ENCODE results near the gene ZSCAN16.
"Not testable (repeated sequence)": the region's sequence is repeated elsewhere in the genome, so short reads cannot be mapped to it uniquely, and the experiment has no call there.

The ZSCAN16 gene
- 6.9 to 16.0 (median 10.1) reads per million in 9 experiments for total RNA-seq

DNA sequence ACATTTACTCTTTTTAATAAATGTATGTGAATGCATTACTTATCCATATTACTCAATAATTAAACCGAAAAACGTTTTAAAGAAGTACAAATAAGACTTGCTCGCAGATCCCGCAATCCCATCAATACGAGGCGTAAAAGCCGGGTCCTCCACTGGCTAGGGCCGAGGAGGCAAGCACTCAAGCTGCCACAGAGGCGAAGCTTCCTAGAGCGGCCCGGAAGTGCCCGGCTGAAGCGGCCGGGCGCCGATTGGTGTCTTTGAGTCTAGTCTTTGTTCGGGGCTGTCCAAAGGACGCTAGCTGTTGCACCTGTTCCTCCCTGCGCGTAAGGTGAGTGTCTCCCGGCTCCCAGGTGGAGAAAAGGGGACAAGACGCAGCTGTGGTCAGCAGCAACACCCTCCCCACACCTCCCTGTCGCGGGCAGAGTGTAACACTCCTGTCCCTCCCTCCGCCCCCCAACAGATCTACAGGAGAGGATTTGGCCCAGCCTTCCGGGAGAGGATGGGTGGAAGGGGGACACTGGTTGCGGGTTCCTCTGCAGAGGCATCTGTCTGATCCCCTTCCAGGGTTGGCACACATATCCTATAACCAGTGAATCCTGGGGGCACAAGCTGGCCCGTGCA, at the start of gene ZSCAN16:
Gene ZSCAN16 (plus strand): TSS at position 260 of the 621 bp plus-strand sequence. CDS start 835 bp downstream, outside the sequence.
- Mint-ChIP-seq H3K27me3 (no peaks in the 10 kb centered on the region), H3K4me1 (ENCODE audit: low read depth in 2 of 2) (peaks cover 26 to 48% of the 10 kb centered on the region in 2 donors), H3K27ac (peak within 1 kb of the TSS; percentile 96 to 97), H3K9me3 (no peaks in the 10 kb centered on the region), H3K36me3 (ENCODE audit: insufficient read depth) (peaks cover 38% of the 10 kb centered on the region), H3K4me3 (peak within 1 kb of the TSS; percentile 92)
- ATAC-seq (replicated peaks) (peak; percentile 86), DNase-seq (peak; percentile 68 to 77 (median 69))

- Mint-ChIP-seq H3K9me3 (no peaks in the 10 kb centered on the region), H3K36me3 (ENCODE audit: insufficient read depth) (peaks cover 26% of the 10 kb centered on the region), H3K4me1 (ENCODE audit: low read depth in 2 of 2) (peaks cover 15 to 25% of the 10 kb centered on the region in 2 donors), H3K27ac (no peak overlapping the region), H3K27me3 (peaks cover 0 to 6% of the 10 kb centered on the region in 2 donors), H3K4me3 (no peak overlapping the region)
- ATAC-seq (replicated peaks): no peak
- no peak for DNase-seq
These were observed 46.4 kb upstream of the ZSCAN16 start for GRCh38 chr6:28078050-28078449.

DNA sequence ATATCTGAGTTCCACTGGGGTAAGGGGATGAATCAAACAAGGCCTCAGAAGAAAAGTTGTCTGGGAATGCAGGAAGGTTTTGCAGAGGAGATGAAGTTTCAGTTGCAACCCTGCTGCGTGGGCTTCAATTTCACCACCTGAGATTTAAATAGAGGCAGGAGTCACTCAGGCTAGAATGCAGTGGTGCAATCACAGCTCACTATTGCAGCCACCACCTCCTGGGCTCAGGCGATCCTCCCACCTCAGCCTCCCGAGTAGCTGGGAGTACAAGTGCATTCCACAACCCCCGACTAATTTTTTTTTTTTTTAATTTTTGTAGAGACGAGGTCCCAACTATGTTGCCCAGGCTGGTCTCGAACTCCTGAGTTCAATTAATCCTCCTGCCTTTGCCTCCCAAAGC, 45.6 kb upstream of the ZSCAN16 start:
- no peak for DNase-seq
- ATAC-seq (replicated peaks): no peak
- no peaks in the 10 kb centered on the region for H3K9me3 Mint-ChIP-seq
- H3K27me3 Mint-ChIP-seq: peaks cover 0 to 1% of the 10 kb centered on the region in 2 donors
- peak overlapping the region in 1 of 2 donors; percentile 96 for H3K27ac Mint-ChIP-seq
- peaks cover 26% of the 10 kb centered on the region for H3K36me3 Mint-ChIP-seq (ENCODE audit: insufficient read depth)
- peaks cover 15 to 25% of the 10 kb centered on the region in 2 donors for H3K4me1 Mint-ChIP-seq (ENCODE audit: low read depth in 2 of 2)
- peak overlapping the region in 1 of 2 donors; percentile 94 for H3K4me3 Mint-ChIP-seq

DNA sequence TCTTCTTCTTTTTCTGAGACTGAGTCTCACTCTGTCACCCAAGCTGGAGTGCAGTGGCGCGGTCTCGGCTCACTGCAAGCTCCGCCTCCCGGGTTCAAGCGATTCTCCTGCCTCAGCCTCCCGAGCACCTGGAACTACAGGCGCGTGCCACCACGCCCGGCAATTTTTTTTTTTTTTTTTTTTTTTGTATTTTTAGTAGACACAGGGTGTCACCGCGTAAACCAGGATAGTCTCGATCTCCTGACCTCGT, 44.1 kb upstream of the ZSCAN16 start, which contains the start of gene ZNF165:
Gene ZNF165 (plus strand): TSS at position 188 of the 250 bp plus-strand sequence. CDS start 4,913 bp downstream, outside the sequence.
- peaks cover 26% of the 10 kb centered on the region for H3K36me3 Mint-ChIP-seq (ENCODE audit: insufficient read depth)

GRCh38 chr6:28080631-28081485, 43.6 kb upstream of the ZSCAN16 start:
- ATAC-seq (replicated peaks) (peak; percentile 79), DNase-seq (peak; percentile 90 to 95 (median 91))
- Mint-ChIP-seq H3K36me3 (ENCODE audit: insufficient read depth) (peaks cover 26% of the 10 kb centered on the region), H3K4me1 (ENCODE audit: low read depth in 2 of 2) (peaks cover 15 to 25% of the 10 kb centered on the region in 2 donors), H3K9me3 (no peaks in the 10 kb centered on the region), H3K27me3 (no peaks in the 10 kb centered on the region), H3K4me3 (peak overlapping the region; percentile 94), H3K27ac (peak overlapping the region; percentile 96 to 99)

More for the DNA sequence above, 44.1 kb upstream of the ZSCAN16 start, which contains the start of gene ZNF165:
- not testable (repeated sequence) for H3K9me3 Mint-ChIP-seq, H3K27me3 Mint-ChIP-seq
- Mint-ChIP-seq H3K27ac (peak within 1 kb of the TSS; percentile 96 to 99), H3K4me3 (peak within 1 kb of the TSS; percentile 94), H3K4me1 (ENCODE audit: low read depth in 2 of 2) (peaks cover 15 to 25% of the 10 kb centered on the region in 2 donors)
- peak in 1 of 3 experiments; percentile 20 for DNase-seq
- ATAC-seq (replicated peaks): peak; percentile 17

DNA sequence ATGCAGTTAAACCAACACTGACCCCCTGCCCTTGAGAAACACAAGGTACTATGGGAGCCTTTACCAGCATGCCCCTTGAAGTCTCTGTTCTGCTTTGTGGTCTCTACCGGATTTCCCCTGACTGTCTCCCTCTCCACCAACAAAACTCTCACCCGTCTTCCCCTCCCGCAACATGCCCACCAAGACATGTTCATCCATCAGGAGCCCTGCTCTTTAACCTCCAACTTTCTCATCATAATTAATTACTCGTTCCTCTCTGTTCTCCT, 43.0 kb upstream of the ZSCAN16 start:
- DNase-seq: peak in 1 of 3 experiments; percentile 45
- Mint-ChIP-seq H3K9me3 (no peaks in the 10 kb centered on the region), H3K27me3 (no peaks in the 10 kb centered on the region), H3K4me1 (ENCODE audit: low read depth in 2 of 2) (peaks cover 15 to 25% of the 10 kb centered on the region in 2 donors), H3K4me3 (peak overlapping the region; percentile 94), H3K36me3 (ENCODE audit: insufficient read depth) (peaks cover 26% of the 10 kb centered on the region), H3K27ac (peak overlapping the region; percentile 96 to 99)
- ATAC-seq (replicated peaks): peak; percentile 67

GRCh38 chr6:28082939-28083338, 41.5 kb upstream of the ZSCAN16 start:
- H3K27me3 Mint-ChIP-seq: no peaks in the 10 kb centered on the region
- no peak for ATAC-seq (replicated peaks)
- H3K4me1 Mint-ChIP-seq (ENCODE audit: low read depth in 2 of 2): peaks cover 15 to 25% of the 10 kb centered on the region in 2 donors
- H3K36me3 Mint-ChIP-seq (ENCODE audit: insufficient read depth): peaks cover 26% of the 10 kb centered on the region
- H3K27ac Mint-ChIP-seq: peak overlapping the region in 1 of 2 donors; percentile 96
- no peak for DNase-seq
- H3K4me3 Mint-ChIP-seq: no peak overlapping the region
- no peaks in the 10 kb centered on the region for H3K9me3 Mint-ChIP-seq

- Mint-ChIP-seq H3K4me1 (ENCODE audit: low read depth in 2 of 2) (no peaks in the 10 kb centered on the region), H3K9me3 (peaks cover 0 to 6% of the 10 kb centered on the region in 2 donors), H3K27me3 (peaks cover 0 to 13% of the 10 kb centered on the region in 2 donors), H3K4me3 (no peak overlapping the region), H3K36me3 (ENCODE audit: insufficient read depth) (no peaks in the 10 kb centered on the region), H3K27ac (no peak overlapping the region)
- ATAC-seq (replicated peaks) (no peak), DNase-seq (no peak)
These were observed 35.4 kb upstream of the ZSCAN16 start for GRCh38 chr6:28089054-28089453.

- Mint-ChIP-seq H3K27ac (no peak overlapping the region), H3K4me3 (no peak overlapping the region), H3K36me3 (ENCODE audit: insufficient read depth) (no peaks in the 10 kb centered on the region), H3K9me3 (peaks cover 0 to 6% of the 10 kb centered on the region in 2 donors), H3K4me1 (ENCODE audit: low read depth in 2 of 2) (no peaks in the 10 kb centered on the region), H3K27me3 (peaks cover 0 to 21% of the 10 kb centered on the region in 2 donors)
- no peak for ATAC-seq (replicated peaks)
- no peak for DNase-seq
These were observed 33.4 kb upstream of the ZSCAN16 start for GRCh38 chr6:28090917-28091586.

DNA sequence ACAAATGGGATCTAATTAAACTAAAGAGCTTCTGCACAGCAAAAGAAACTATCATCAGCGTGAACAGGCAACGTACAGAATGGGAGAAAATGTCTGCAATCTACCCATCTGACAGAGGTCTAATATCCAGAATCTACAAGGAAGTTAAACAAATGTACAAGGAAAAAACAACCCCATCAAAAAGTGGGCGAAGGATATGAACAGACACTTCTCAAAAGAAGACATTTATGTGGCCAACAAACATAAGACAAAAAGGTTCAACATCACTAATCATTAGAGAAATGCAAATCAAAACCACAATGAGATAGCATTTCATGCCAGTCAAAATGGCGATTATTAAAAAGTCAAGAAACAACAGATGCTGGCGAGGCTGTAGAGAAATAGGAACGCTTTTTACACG, 22.2 kb upstream of the ZSCAN16 start:
- Mint-ChIP-seq H3K36me3 (ENCODE audit: insufficient read depth) (peaks cover 11% of the 10 kb centered on the region), H3K4me1 (ENCODE audit: low read depth in 2 of 2) (peaks cover 11 to 12% of the 10 kb centered on the region in 2 donors), H3K27me3 (peaks cover 26% of the 10 kb centered on the region in 2 donors)
- DNase-seq; ATAC-seq (replicated peaks); H3K4me3 Mint-ChIP-seq; H3K9me3 Mint-ChIP-seq; H3K27ac Mint-ChIP-seq: not testable (repeated sequence)

DNA sequence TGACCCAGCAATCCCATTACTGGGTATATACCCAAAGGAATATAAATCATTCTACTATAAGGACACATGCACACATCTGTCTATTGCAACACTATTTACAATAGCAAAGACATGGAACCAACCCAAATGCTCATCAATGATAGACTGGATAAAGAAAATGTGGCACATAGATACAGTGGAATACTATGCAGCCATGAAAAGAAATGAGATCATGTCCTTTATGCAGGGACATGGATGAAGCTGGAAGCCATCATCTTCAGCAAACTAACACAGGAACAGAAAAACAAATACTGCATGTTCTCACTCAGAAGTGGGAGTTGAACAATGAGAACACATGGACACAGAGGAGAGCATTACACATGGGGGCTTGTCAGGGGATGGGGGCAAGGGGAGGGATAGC, 21.7 kb upstream of the ZSCAN16 start:
- H3K27ac Mint-ChIP-seq; H3K9me3 Mint-ChIP-seq; ATAC-seq (replicated peaks); DNase-seq: not testable (repeated sequence)
- Mint-ChIP-seq H3K4me1 (ENCODE audit: low read depth in 2 of 2) (peaks cover 11 to 12% of the 10 kb centered on the region in 2 donors), H3K36me3 (ENCODE audit: insufficient read depth) (peaks cover 11% of the 10 kb centered on the region), H3K4me3 (peak overlapping the region in 1 of 2 donors; percentile 37), H3K27me3 (peaks cover 26% of the 10 kb centered on the region in 2 donors)

DNA sequence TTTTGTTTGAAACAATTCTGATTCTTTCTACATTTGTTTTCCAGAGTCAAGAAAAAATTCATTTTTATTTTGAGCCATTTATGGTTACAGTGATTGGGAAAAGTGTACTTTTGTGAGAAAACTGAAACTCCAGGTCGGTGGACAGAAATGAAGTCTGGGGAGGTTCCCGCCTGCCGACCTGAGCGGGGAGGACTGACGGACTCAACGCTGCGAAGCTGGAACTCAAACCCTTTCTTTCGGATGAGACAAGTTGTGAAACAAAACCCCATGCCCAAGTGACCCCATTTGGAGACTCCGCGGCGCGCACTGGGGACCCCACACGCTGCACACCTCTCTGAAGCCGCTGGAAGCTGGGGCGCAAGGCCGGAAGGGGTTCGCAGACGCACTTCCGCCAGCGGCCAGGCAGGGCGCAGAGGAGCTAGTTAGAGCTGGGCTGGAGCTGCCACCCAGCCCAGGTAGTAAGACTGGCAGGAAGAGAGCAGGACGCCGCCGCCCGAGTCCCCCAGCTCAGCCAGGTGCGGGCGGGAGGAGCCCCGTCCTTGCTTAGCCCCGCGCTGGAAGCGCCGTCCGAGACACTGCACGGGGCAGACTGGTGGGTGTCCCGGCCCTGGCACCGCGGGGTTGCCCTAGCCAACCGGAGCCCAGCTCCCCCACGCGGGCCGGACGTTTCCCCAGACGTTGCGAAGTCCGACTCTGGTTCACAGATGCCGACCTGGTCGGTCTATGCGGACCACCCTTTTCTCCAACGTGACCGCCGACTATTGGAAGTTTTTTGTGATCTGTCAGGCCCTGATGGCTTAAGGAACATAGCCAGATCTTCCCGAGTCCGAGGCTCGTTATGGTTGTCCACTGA, 19.8 kb upstream of the ZSCAN16 start:
- H3K27me3 Mint-ChIP-seq: peaks cover 17 to 18% of the 10 kb centered on the region in 2 donors
- peak overlapping the region; percentile 93 for H3K27ac Mint-ChIP-seq
- H3K9me3 Mint-ChIP-seq: peaks cover 3 to 5% of the 10 kb centered on the region in 2 donors
- peaks cover 11% of the 10 kb centered on the region for H3K36me3 Mint-ChIP-seq (ENCODE audit: insufficient read depth)
- peak overlapping the region; percentile 86 to 91 for H3K4me3 Mint-ChIP-seq
- peaks cover 11 to 12% of the 10 kb centered on the region in 2 donors for H3K4me1 Mint-ChIP-seq (ENCODE audit: low read depth in 2 of 2)
- ATAC-seq (replicated peaks) (peak; percentile 99), DNase-seq (peak; percentile 77 to 83 (median 78))
